Smooth muscle cell (in vitro differentiated cells): ENCODE measurements around the gene LCN6. TPM values are rescaled to one million over a fixed set of nuclear protein-coding genes. Genes with fewer than 3 reads are reported as not detected.
"Not testable (repeated sequence)": the region's sequence is repeated elsewhere in the genome, so short reads cannot be mapped to it uniquely, and the experiment has no call there.

Experiments
- DNase-seq: peaks from one replicate; lab custom pipeline; 2025; ENCODE audit not compliant: unreplicated experiment; lab: John Stamatoyannopoulos, UW
- H2AFZ ChIP-seq: fragments of 200-600 bp; sonication (generic); 2 replicates; pipeline ENCODE4 v1.6.0; 2016; ENCODE audit warnings: antibody characterized with exemption, low read depth, mild to moderate bottlenecking
- H3F3A ChIP-seq: fragments of 200-600 bp; sonication (generic); 2 replicates; pipeline ENCODE4 v1.6.0; 2017; ENCODE audit warnings: antibody characterized with exemption, low read depth
- H3K27ac ChIP-seq: fragments of 200-600 bp; sonication (generic); 2 replicates; pipeline ENCODE4 v1.5.1; 2016; ENCODE audit warnings: low read depth, mild to moderate bottlenecking
- H3K27me3 ChIP-seq: fragments of 200-600 bp; sonication (generic); 2 replicates; pipeline ENCODE4 v1.6.1; 2016; ENCODE audit warnings: low read depth, mild to moderate bottlenecking
- H3K36me3 ChIP-seq: fragments of 200-600 bp; sonication (generic); 2 replicates; pipeline ENCODE4 v1.5.1; 2016; ENCODE audit warnings: low read depth
- H3K4me1 ChIP-seq: fragments of 200-600 bp; sonication (generic); 2 replicates; pipeline ENCODE4 v1.5.1; 2016; ENCODE audit warnings: low read depth
- H3K4me2 ChIP-seq: fragments of 200-600 bp; sonication (generic); 2 replicates; pipeline ENCODE4 v1.6.0; 2016; ENCODE audit warnings: mild to moderate bottlenecking
- H3K4me3 ChIP-seq: fragments of 200-600 bp; sonication (generic); 2 replicates; pipeline ENCODE4 v1.5.1; 2016; ENCODE audit warnings: mild to moderate bottlenecking
- H3K79me2 ChIP-seq: fragments of 200-600 bp; sonication (generic); 2 replicates; pipeline ENCODE4 v1.6.0; 2016; ENCODE audit warnings: low read depth, mild to moderate bottlenecking
- H3K9ac ChIP-seq: fragments of 200-600 bp; sonication (generic); 2 replicates; pipeline ENCODE4 v1.6.0; 2016; ENCODE audit warnings: low read depth
- H3K9me3 ChIP-seq: fragments of 200-600 bp; sonication (generic); replicated peaks from 2 replicates; pipeline ENCODE4 v1.5.1; 2016; ENCODE audit warnings: low read depth
- H4K20me1 ChIP-seq: fragments of 200-600 bp; sonication (generic); 2 replicates; pipeline ENCODE4 v1.6.0; 2016; ENCODE audit warnings: low read depth
- CTCF ChIP-seq: fragments of 200-600 bp; sonication (generic); IDR thresholded peaks from 2 replicates; pipeline ENCODE4 v1.5.1; 2017; ENCODE audit warnings: borderline replicate concordance, mild to moderate bottlenecking, antibody characterized with exemption; ENCODE audit not compliant: insufficient read depth, poor library complexity, severe bottlenecking
- WGBS: methylation state at CpG from one replicate; pipeline ENCODE4 v1.1.7; 2016; ENCODE audit warnings: low lambda C conversion rate; 5-methylcytosine and 5-hydroxymethylcytosine counted together
- polyA plus RNA-seq: library from polyadenylated mRNA; unstranded; fragments of >200 nt; fragmentation: Nextera tagmentation; extraction: Ambion mirVana; gene quantifications from 2 replicates; pipeline ENCODE4 v1.2.1, GENCODE V29; 2016
- total RNA-seq: library from RNA; depleted of rRNA; stranded (reverse); fragments of >200 nt; gene quantifications from 2 replicates; pipeline ENCODE4 v1.2.3, GENCODE V29; 2014

The LCN6 gene
- not detected in 2 replicates for total RNA-seq
- polyA plus RNA-seq: not detected in 2 replicates

GRCh38 chr9:136748201-136748600, at the start of gene LCN6:
LCN6 (minus strand) TSS chr9:136748525; CDS start chr9:136748483, 42 bp downstream.
- Histone ChIP-seq H3K27ac (no peak within 1 kb of the TSS), H3F3A (no peaks in the 10 kb centered on the region), H3K4me1 (no peaks in the 10 kb centered on the region), H4K20me1 (no peaks in the 10 kb centered on the region), H3K27me3 (no peaks in the 10 kb centered on the region), H3K9me3 (no peaks in the 10 kb centered on the region), H2AFZ (no peak within 1 kb of the TSS), H3K79me2 (no peaks in the 10 kb centered on the region), H3K4me3 (no peak within 1 kb of the TSS), H3K9ac (no peak within 1 kb of the TSS), H3K36me3 (no peaks in the 10 kb centered on the region), H3K4me2 (no peak within 1 kb of the TSS)
- WGBS: 79% methylated on average over 8 of the region's 8 CpGs
- no peak for TF ChIP-seq CTCF
- no peak for DNase-seq

- H3K79me2 ChIP-seq, H3K36me3 ChIP-seq, H3K27me3 ChIP-seq, DNase-seq, H3K9ac ChIP-seq, H2AFZ ChIP-seq, H3K9me3 ChIP-seq, H3K4me3 ChIP-seq: not testable (repeated sequence)
- H3K4me1 ChIP-seq: peaks cover 28% of the 10 kb centered on the region
- peak overlapping the region; percentile 71 for H3K4me2 ChIP-seq
- H4K20me1 ChIP-seq: peaks cover 12% of the 10 kb centered on the region
- H3F3A ChIP-seq: peaks cover 19% of the 10 kb centered on the region
- peak overlapping the region; percentile 23 for H3K27ac ChIP-seq
- WGBS: 1% methylated on average over 10 of the region's 10 CpGs
These were observed 48.5 kb upstream of the LCN6 start for GRCh38 chr9:136796775-136797347.

GRCh38 chr9:136796238-136796774, 48.0 kb upstream of the LCN6 start, which contains the start of gene CCDC183:
CCDC183 (plus strand) TSS chr9:136796338; CDS start chr9:136796398, 60 bp downstream.
- no peak within 1 kb of the TSS for H2AFZ ChIP-seq
- DNase-seq: no peak
- no peaks in the 10 kb centered on the region for H3K9me3 ChIP-seq
- peaks cover 14% of the 10 kb centered on the region for H3K79me2 ChIP-seq
- no peak within 1 kb of the TSS for H3K9ac ChIP-seq
- peaks cover 26% of the 10 kb centered on the region for H3K4me1 ChIP-seq
- 54% methylated on average over 5 of the region's 5 CpGs for WGBS
- H3K4me3 ChIP-seq: no peak within 1 kb of the TSS
- H3K27ac ChIP-seq: peak within 1 kb of the TSS; percentile 23
- TF ChIP-seq CTCF: no peak
- no peaks in the 10 kb centered on the region for H3K27me3 ChIP-seq
- H3K36me3 ChIP-seq: no peaks in the 10 kb centered on the region
- peaks cover 19% of the 10 kb centered on the region for H3F3A ChIP-seq
- H4K20me1 ChIP-seq: peaks cover 12% of the 10 kb centered on the region
- peak within 1 kb of the TSS; percentile 71 for H3K4me2 ChIP-seq

GRCh38 chr9:136795000-136795348, 46.6 kb upstream of the LCN6 start:
- H3K36me3 ChIP-seq: no peaks in the 10 kb centered on the region
- WGBS: 70% methylated on average over 6 of the region's 6 CpGs
- no peak overlapping the region for H3K9ac ChIP-seq
- TF ChIP-seq CTCF: no peak
- H3K27me3 ChIP-seq: no peaks in the 10 kb centered on the region
- H3K79me2 ChIP-seq: peaks cover 15% of the 10 kb centered on the region
- H3K27ac ChIP-seq: no peak overlapping the region
- H3K4me1 ChIP-seq: peaks cover 30% of the 10 kb centered on the region
- H4K20me1 ChIP-seq: peaks cover 12% of the 10 kb centered on the region
- H3F3A ChIP-seq: peaks cover 25% of the 10 kb centered on the region
- DNase-seq: no peak
- no peak overlapping the region for H3K4me3 ChIP-seq
- H3K4me2 ChIP-seq: no peak overlapping the region
- no peak overlapping the region for H2AFZ ChIP-seq
- H3K9me3 ChIP-seq: no peaks in the 10 kb centered on the region
